T-helper 17 cell (primary cell): ENCODE data around the gene CYP26B1. TPM values are rescaled to one million over a fixed set of nuclear protein-coding genes. Genes with fewer than 3 reads are reported as not detected.
"Not testable (repeated sequence)": the region's sequence is repeated elsewhere in the genome, so short reads cannot be mapped to it uniquely, and the experiment has no call there.

Experiments
- ATAC-seq: fragments of 150-1000 bp; cut with Tn5 transposase; 2 replicates; pipeline ENCODE4 v1.10.0; 2021; ENCODE audit warnings: mild to moderate bottlenecking, moderate library complexity
- DNase-seq, 3 donors: peaks; one replicate each; pipeline versions ENCODE4 v3.0.0 to v3.0.0-alpha.2; 2020 to 2021
- H3K9me3 ChIP-seq: one replicate; pipeline ENCODE4 v1.7.0; 2013; ENCODE audit warnings: low read length, mild to moderate bottlenecking; ENCODE audit not compliant: control insufficient read depth, poor library complexity, severe bottlenecking
- H3K27ac Mint-ChIP-seq: one replicate; pipeline ENCODE4 v1.8.0; 2022; ENCODE audit warnings: mild to moderate bottlenecking, moderate library complexity, mixed read lengths
- H3K27me3 Mint-ChIP-seq: one replicate; pipeline ENCODE4 v1.8.0; 2022; ENCODE audit warnings: mixed read lengths
- H3K36me3 Mint-ChIP-seq: one replicate; pipeline ENCODE4 v1.8.0; 2022; ENCODE audit warnings: low read depth, mixed read lengths
- H3K4me1 Mint-ChIP-seq: one replicate; pipeline ENCODE4 v1.8.0; 2022; ENCODE audit warnings: mild to moderate bottlenecking, mixed read lengths
- H3K4me3 Mint-ChIP-seq: one replicate; pipeline ENCODE4 v1.8.0; 2022; ENCODE audit warnings: mild to moderate bottlenecking, moderate library complexity, mixed read lengths
- total RNA-seq, 4 donors: library from RNA in 2 of 4; stranded (reverse) in 2 of 4; gene quantifications; one replicate each; pipeline ENCODE4 v1.2.3 and lab custom pipeline; 2022 to 2026

Gene CYP26B1
- total RNA-seq, 2 donors from 2014 or later, result not detected

DNA sequence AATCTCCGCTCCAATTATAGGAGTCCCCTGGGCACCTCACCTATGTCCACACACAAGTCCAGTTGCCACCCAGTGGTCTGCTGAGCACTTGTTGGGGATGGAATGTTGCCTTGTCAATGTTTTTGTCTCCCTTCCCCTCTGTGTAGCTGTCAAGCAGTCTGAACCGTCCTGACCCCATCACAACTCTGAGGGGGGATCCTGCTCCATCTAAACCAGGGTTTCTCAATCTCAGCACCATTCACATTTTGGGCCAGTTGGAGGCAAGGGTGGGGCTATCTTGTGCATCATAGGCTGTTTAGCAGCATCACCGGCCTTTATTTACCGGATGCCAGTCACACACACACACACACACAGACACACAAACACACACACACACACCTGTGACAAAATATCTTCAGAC, 53.0 kb downstream of the CYP26B1 start:
- Mint-ChIP-seq H3K4me3 (no peak overlapping the region), H3K4me1 (no peaks in the 10 kb centered on the region), H3K36me3 (no peaks in the 10 kb centered on the region), H3K27me3 (peaks cover 15% of the 10 kb centered on the region), H3K27ac (no peak overlapping the region)
- ATAC-seq (no peak), DNase-seq (no peak)
- no peaks in the 10 kb centered on the region for H3K9me3 ChIP-seq

- peaks cover 7% of the 10 kb centered on the region for H3K27me3 Mint-ChIP-seq
- no peak for ATAC-seq
Observed at GRCh38 chr2:72092111-72092510, 55.6 kb downstream of the CYP26B1 start.

GRCh38 chr2:72090781-72091482, 56.7 kb downstream of the CYP26B1 start:
- Mint-ChIP-seq H3K27ac (no peak overlapping the region), H3K27me3 (peaks cover 7% of the 10 kb centered on the region), H3K4me3 (no peak overlapping the region), H3K36me3 (no peaks in the 10 kb centered on the region), H3K4me1 (no peaks in the 10 kb centered on the region)
- ATAC-seq, result no peak
- no peak for DNase-seq
- no peaks in the 10 kb centered on the region for H3K9me3 ChIP-seq

More at GRCh38 chr2:72092111-72092510, 55.6 kb downstream of the CYP26B1 start:
- no peaks in the 10 kb centered on the region for H3K9me3 ChIP-seq
- no peak for DNase-seq
- Mint-ChIP-seq H3K36me3 (no peaks in the 10 kb centered on the region), H3K4me1 (no peaks in the 10 kb centered on the region), H3K4me3 (no peak overlapping the region), H3K27ac (no peak overlapping the region)

- no peak for DNase-seq
- Mint-ChIP-seq H3K4me1 (no peaks in the 10 kb centered on the region), H3K4me3 (no peak overlapping the region), H3K36me3 (no peaks in the 10 kb centered on the region), H3K27ac (no peak overlapping the region), H3K27me3 (peaks cover 7% of the 10 kb centered on the region)
- H3K9me3 ChIP-seq, result no peaks in the 10 kb centered on the region
- ATAC-seq, result no peak
Observed at GRCh38 chr2:72090271-72090720, 57.4 kb downstream of the CYP26B1 start.

DNA sequence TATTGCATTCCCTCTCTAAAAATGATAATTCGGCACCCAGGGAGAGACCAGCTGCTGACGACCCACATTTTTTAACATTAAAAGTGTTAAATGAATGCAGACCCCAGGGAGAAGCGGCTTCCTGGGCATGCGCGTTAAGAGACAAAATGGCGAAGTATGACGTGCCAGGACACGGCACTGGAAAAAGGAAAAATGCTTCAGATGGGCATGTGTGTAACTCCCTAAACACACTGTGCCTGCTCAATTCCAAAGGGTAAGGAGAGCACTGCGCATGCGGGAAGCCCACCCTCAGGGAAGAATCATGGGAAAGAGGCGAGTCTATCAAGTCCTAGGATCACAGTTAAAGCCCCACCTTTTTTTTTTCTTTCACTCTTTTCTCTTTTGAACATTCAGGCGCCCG, 58.1 kb downstream of the CYP26B1 start:
- no peak for DNase-seq
- H3K4me3 Mint-ChIP-seq, result no peak overlapping the region
- H3K27ac Mint-ChIP-seq, result no peak overlapping the region
- no peaks in the 10 kb centered on the region for H3K4me1 Mint-ChIP-seq
- H3K36me3 Mint-ChIP-seq, result no peaks in the 10 kb centered on the region
- H3K9me3 ChIP-seq, result no peaks in the 10 kb centered on the region
- ATAC-seq, result no peak
- peaks cover 7% of the 10 kb centered on the region for H3K27me3 Mint-ChIP-seq

DNA sequence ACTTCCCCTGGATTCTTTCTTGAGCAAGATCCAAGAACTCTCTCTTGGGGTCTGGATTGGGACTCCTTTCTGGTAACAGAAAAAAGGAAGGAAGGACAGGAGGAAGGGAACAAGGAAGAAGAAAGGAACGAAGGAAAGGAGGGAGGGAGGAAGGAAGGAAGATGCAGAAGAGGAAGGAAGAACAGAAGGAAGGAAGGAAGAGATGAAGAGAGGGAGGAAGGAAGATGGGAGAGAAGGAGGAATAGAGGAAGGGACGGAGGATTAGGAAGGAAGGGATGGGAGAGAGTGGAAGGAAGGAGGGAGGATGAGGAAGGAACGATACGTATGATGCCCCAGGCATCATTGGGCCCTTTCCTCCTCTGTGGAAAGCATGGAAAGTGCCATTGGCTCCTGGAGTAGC, 58.6 kb downstream of the CYP26B1 start:
- Mint-ChIP-seq H3K4me3 (no peak overlapping the region), H3K36me3 (no peaks in the 10 kb centered on the region), H3K27ac (no peak overlapping the region), H3K4me1 (no peaks in the 10 kb centered on the region), H3K27me3 (peaks cover 7% of the 10 kb centered on the region)
- DNase-seq (no peak), ATAC-seq (no peak)
- no peaks in the 10 kb centered on the region for H3K9me3 ChIP-seq

DNA sequence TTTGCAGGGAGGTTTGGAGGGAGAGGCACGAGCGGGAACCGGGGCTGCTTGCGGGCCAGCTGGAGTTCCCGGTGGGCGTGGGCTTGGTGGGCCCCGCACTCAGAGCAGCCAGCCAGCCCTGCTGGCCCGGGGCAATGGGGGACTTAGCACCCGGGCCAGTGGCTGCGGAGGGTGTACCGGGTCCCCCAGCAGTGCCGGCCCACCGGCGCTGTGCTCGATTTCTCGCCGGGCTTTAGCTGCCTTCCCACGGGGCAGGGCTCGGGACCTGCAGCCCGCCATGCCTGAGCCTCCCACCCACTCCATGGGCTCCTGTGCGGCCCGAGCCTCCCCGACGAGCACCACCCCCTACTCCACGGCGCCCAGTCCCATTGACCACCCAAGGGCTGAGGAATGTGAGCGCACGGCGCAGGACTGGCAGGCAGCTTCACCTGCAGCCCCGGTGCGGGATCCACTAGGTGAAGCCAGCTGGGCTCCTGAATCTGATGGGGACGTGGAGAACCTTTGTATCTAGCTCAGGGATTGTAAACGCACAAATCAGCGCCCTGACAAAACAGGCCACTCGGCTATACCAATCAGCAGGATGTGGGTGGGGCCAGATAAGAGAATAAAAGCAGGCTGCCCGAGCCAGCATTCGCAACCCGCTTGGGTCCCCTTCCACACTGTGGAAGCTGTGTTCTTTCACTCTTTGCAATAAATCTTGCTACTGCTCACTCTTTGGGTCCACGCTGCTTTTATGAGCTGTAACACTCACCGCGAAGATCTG, 60.6 kb downstream of the CYP26B1 start:
- DNase-seq, ATAC-seq, H3K27ac Mint-ChIP-seq, H3K9me3 ChIP-seq, H3K4me1 Mint-ChIP-seq, H3K36me3 Mint-ChIP-seq, H3K4me3 Mint-ChIP-seq: not testable (repeated sequence)
- peaks cover 18% of the 10 kb centered on the region for H3K27me3 Mint-ChIP-seq

GRCh38 chr2:72085513-72085912, 62.1 kb downstream of the CYP26B1 start:
- Mint-ChIP-seq H3K4me3 (no peak overlapping the region), H3K27me3 (peaks cover 11% of the 10 kb centered on the region), H3K27ac (no peak overlapping the region), H3K4me1 (no peaks in the 10 kb centered on the region), H3K36me3 (peaks cover under 1% of the 10 kb centered on the region)
- no peaks in the 10 kb centered on the region for H3K9me3 ChIP-seq
- ATAC-seq (no peak), DNase-seq (no peak)

DNA sequence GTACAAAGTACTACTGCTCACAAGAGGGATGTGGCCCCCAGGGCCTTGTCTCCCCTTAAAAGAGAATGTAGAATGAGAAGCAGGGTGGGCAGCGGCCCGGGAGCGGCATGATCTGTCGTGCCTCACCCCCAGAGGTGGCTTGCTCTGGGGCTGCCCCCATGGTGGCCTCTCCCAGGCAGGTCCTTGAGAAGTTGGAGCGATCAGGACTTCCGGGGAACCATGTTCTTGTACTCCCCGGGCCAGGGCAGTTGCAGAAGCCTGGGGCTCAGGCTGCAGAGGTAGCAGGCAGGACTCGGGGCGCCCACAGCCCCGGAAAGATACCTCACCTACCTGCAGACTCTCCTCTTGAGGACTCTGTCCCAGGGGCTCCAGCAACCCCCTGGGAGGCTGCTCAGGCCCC, 62.6 kb downstream of the CYP26B1 start:
- Mint-ChIP-seq H3K27me3 (peaks cover 11% of the 10 kb centered on the region), H3K4me3 (no peak overlapping the region), H3K36me3 (peaks cover 2% of the 10 kb centered on the region), H3K4me1 (no peaks in the 10 kb centered on the region), H3K27ac (no peak overlapping the region)
- no peaks in the 10 kb centered on the region for H3K9me3 ChIP-seq
- ATAC-seq (no peak), DNase-seq (no peak)

DNA sequence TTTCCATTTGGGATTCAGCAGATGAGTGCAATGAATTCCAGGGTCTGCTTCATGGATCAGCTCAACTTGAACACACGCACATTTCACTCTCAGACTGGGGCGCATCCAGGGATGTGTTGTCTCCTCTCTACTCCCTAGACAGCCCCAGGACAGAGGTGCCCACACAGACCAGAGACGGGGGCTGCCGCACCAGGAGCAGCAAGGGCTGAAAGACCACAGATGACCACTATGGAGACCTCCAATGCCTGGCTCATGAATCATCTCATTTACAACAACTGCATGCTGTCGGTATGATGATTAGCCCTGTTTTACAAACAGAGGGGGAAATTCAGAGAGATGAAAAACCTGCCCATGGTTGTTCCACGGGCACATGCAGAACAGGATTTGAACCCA, 63.1 kb downstream of the CYP26B1 start:
- DNase-seq, result no peak
- no peaks in the 10 kb centered on the region for H3K9me3 ChIP-seq
- Mint-ChIP-seq H3K4me3 (no peak overlapping the region), H3K27me3 (peaks cover 11% of the 10 kb centered on the region), H3K4me1 (no peaks in the 10 kb centered on the region), H3K36me3 (peaks cover 2% of the 10 kb centered on the region), H3K27ac (no peak overlapping the region)
- ATAC-seq, result no peak

GRCh38 chr2:72083751-72084583, 63.7 kb downstream of the CYP26B1 start:
- Mint-ChIP-seq H3K27me3 (peaks cover 11% of the 10 kb centered on the region), H3K4me3 (no peak overlapping the region), H3K36me3 (peaks cover 2% of the 10 kb centered on the region), H3K27ac (no peak overlapping the region), H3K4me1 (no peaks in the 10 kb centered on the region)
- ATAC-seq (no peak), DNase-seq (no peak)
- H3K9me3 ChIP-seq, result no peaks in the 10 kb centered on the region

DNA sequence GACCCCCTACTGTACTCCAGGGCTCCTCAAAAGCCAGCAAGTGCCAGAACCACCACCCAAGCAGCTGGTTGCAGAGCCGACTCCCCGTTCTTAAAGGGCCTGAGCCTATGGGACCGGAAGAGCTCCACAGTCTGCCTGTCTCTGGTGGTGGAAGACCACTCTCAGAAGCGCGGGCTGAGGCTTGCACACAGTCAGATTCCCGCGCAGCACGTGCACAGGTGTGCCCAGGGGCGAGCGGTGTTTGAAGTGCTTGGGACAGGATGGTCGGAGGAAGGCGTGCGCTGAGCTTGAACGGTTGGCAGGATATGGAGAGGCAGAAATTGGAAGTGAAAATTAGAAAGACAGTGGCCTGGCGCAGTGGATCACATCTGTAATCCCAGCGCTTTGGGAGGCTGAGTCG, 64.8 kb downstream of the CYP26B1 start:
- no peak for ATAC-seq

GRCh38 chr2:72082021-72082601, 65.6 kb downstream of the CYP26B1 start:
- peaks cover 15% of the 10 kb centered on the region for H3K27me3 Mint-ChIP-seq

More for the DNA sequence above, 64.8 kb downstream of the CYP26B1 start:
- no peak overlapping the region for H3K27ac Mint-ChIP-seq
- no peaks in the 10 kb centered on the region for H3K4me1 Mint-ChIP-seq
- no peak for DNase-seq
- no peak overlapping the region for H3K4me3 Mint-ChIP-seq
- peaks cover 15% of the 10 kb centered on the region for H3K27me3 Mint-ChIP-seq
- H3K9me3 ChIP-seq, result no peaks in the 10 kb centered on the region
- peaks cover 2% of the 10 kb centered on the region for H3K36me3 Mint-ChIP-seq

More at GRCh38 chr2:72082021-72082601, 65.6 kb downstream of the CYP26B1 start:
- Mint-ChIP-seq H3K4me1 (no peaks in the 10 kb centered on the region), H3K36me3 (peaks cover 2% of the 10 kb centered on the region), H3K27ac (no peak overlapping the region), H3K4me3 (no peak overlapping the region)
- no peaks in the 10 kb centered on the region for H3K9me3 ChIP-seq
- DNase-seq (no peak), ATAC-seq (no peak)
